HepG2 (cell line): ENCODE measurements around the gene PRKD2. TPM values are rescaled to one million over a fixed set of nuclear protein-coding genes. Genes with fewer than 3 reads are reported as not detected.

Experiments used
- ATAC-seq: fragments of 200-7000 bp; cut with Tn5 transposase; 3 replicates; pipeline ENCODE4 v1.9.1; 2020; ENCODE audit warnings: mild to moderate bottlenecking, moderate library complexity
- BruUV-seq: library from RNA; stranded (reverse); fragments of 400-500 nt; replicated peaks from 2 replicates; lab custom pipeline; 2021; lab: Mats Ljungman, UMichigan
- CTCF ChIA-PET: fragments of 300-600 bp; formaldehyde crosslinking; extraction: SDS; loops from one replicate; lab custom pipeline; 2021; ENCODE audit warnings: low total read pairs, inconsistent platforms, low intra/inter-chr PET ratio; lab: Yijun Ruan, JAX
- POLR2A ChIA-PET: fragments of 350-600 bp; sonication (Branson Sonifier 250); formaldehyde crosslinking; loops from one replicate; lab custom pipeline; 2020; ENCODE audit warnings: antibody characterized with exemption, inconsistent platforms; lab: Yijun Ruan, JAX
- DNase-seq: peaks from one replicate; pipeline ENCODE4 v3.0.0-alpha.2; 2015; ENCODE audit warnings: low spot score
- FAIRE-seq: peaks from 3 replicates; lab custom pipeline; 2011; peaks lifted over from hg19 to GRCh38; lab: Jason Lieb, UNC
- H2AFZ ChIP-seq: one replicate; pipeline ENCODE4 v1.6.1; 2011; ENCODE audit warnings: low read length, inconsistent platforms
- H3K27ac ChIP-seq: fragments of 300-600 bp; 3 replicates; pipeline ENCODE4 v1.8.0; 2011; ENCODE audit warnings: mixed run types, mild to moderate bottlenecking, mixed read lengths, low read length, inconsistent platforms; ENCODE audit not compliant: insufficient read depth; ENCODE audit errors: extremely low read length
- H3K27me3 ChIP-seq, 2 experiments: fragments of 200-600 bp in 1 of 2; 2 replicates in 1 of 2; 3 replicates in 1 of 2; pipeline versions ENCODE4 v1.6.0 to v1.8.0; 2011; ENCODE audit warnings: low read length in 2 of 2, mild to moderate bottlenecking in 2 of 2, moderate library complexity in 2 of 2, inconsistent platforms in 1 of 2; ENCODE audit not compliant: insufficient read depth in 2 of 2, control insufficient read depth in 1 of 2
- H3K36me3 ChIP-seq, 2 experiments: fragments of 200-600 bp in 1 of 2; replicated peaks in 1 of 2; 2 replicates in 1 of 2; 3 replicates in 1 of 2; pipeline versions ENCODE4 v1.5.1 to v1.8.0; 2011; ENCODE audit warnings: low read length in 2 of 2, inconsistent platforms in 1 of 2; ENCODE audit not compliant: insufficient read depth in 2 of 2, control insufficient read depth in 1 of 2
- H3K4me1 ChIP-seq: 2 replicates; pipeline ENCODE4 v1.5.1; 2012; ENCODE audit warnings: low read length, inconsistent platforms; ENCODE audit not compliant: insufficient read depth
- H3K4me2 ChIP-seq: 2 replicates; pipeline ENCODE4 v1.6.0; 2011; ENCODE audit warnings: low read depth, low read length, inconsistent platforms
- H3K4me3 ChIP-seq, 3 experiments: fragments of 200-600 bp in 1 of 3; sonication (generic), shearing (Covaris generic) in 1 of 3; replicated peaks in 1 of 3; 2 replicates each; pipeline ENCODE4 v1.5.1; 2011 to 2016; ENCODE audit warnings: low read length in 3 of 3, inconsistent platforms in 2 of 3, low read depth in 2 of 3, mild to moderate bottlenecking in 2 of 3, control low read depth in 1 of 3, mixed read lengths in 1 of 3; ENCODE audit not compliant: insufficient read depth in 1 of 3
- H3K79me2 ChIP-seq: one replicate; pipeline ENCODE4 v1.6.1; 2011; ENCODE audit warnings: low read length, inconsistent platforms; ENCODE audit not compliant: insufficient read depth
- H3K9ac ChIP-seq: 2 replicates; pipeline ENCODE4 v1.6.0; 2011; ENCODE audit warnings: mild to moderate bottlenecking, low read depth, low read length, inconsistent platforms; ENCODE audit not compliant: insufficient read depth
- H3K9me3 ChIP-seq: 2 replicates; pipeline ENCODE4 v1.5.1; 2012; ENCODE audit warnings: mild to moderate bottlenecking, low read length
- H4K20me1 ChIP-seq: 2 replicates; pipeline ENCODE4 v1.6.0; 2011; ENCODE audit warnings: inconsistent platforms, mild to moderate bottlenecking, low read length, moderate library complexity; ENCODE audit not compliant: insufficient read depth
- ATM ChIP-seq: fragments of 450-650 bp; IDR thresholded peaks from 2 replicates; pipeline ENCODE4 v1.7.1; 2017; ENCODE audit warnings: mild to moderate bottlenecking, borderline replicate concordance
- E2F5 ChIP-seq: sonication (generic); formaldehyde crosslinking; conservative IDR thresholded peaks from 2 replicates; pipeline ENCODE4 v1.4.0; 2020; ENCODE audit warnings: missing genetic modification reagents
- HMG20B ChIP-seq: conservative IDR thresholded peaks from 2 replicates; pipeline ENCODE4 v1.6.1; 2016; ENCODE audit warnings: missing genetic modification reagents, missing compliant biosample characterization
- MAFK ChIP-seq, 2 experiments: IDR thresholded peaks in 1 of 2; conservative IDR thresholded peaks in 1 of 2; 2 replicates each; pipeline ENCODE4 v1.6.1; 2011; ENCODE audit warnings: improper control_type of control experiment in 2 of 2, low read length in 2 of 2
- RBFOX2 ChIP-seq: fragments of 200-400 bp; formaldehyde crosslinking; IDR thresholded peaks from 2 replicates; pipeline ENCODE4 v1.6.1; 2017; ENCODE audit warnings: low read depth, mild to moderate bottlenecking, low read length
- REL ChIP-seq: sonication (generic); formaldehyde crosslinking; conservative IDR thresholded peaks from 2 replicates; pipeline ENCODE4 v1.8.0; 2022; ENCODE audit warnings: mild to moderate bottlenecking, missing genetic modification reagents, moderate library complexity
- STAT5B ChIP-seq: sonication (generic); formaldehyde crosslinking; IDR thresholded peaks from 2 replicates; pipeline ENCODE4 v1.4.0; 2020; ENCODE audit warnings: missing genetic modification reagents
- ZNF253 ChIP-seq: sonication (generic); formaldehyde crosslinking; IDR thresholded peaks from 2 replicates; pipeline ENCODE4 v1.8.0; 2022; ENCODE audit warnings: mild to moderate bottlenecking, missing genetic modification reagents, borderline replicate concordance
- ZNF44 ChIP-seq: sonication (generic); formaldehyde crosslinking; IDR thresholded peaks from 2 replicates; pipeline ENCODE4 v1.5.1; 2020; ENCODE audit warnings: mild to moderate bottlenecking, missing genetic modification reagents
- ZNF562 ChIP-seq: sonication (generic); formaldehyde crosslinking; IDR thresholded peaks from 2 replicates; pipeline ENCODE4 v1.8.0; 2022; ENCODE audit warnings: missing genetic modification reagents, borderline replicate concordance
- ZNF570 ChIP-seq: sonication (generic); formaldehyde crosslinking; IDR thresholded peaks from 2 replicates; pipeline ENCODE4 v1.4.0; 2020; ENCODE audit warnings: mild to moderate bottlenecking, missing genetic modification reagents, borderline replicate concordance
- ZNF770 ChIP-seq: sonication (generic); formaldehyde crosslinking; IDR thresholded peaks from 2 replicates; pipeline ENCODE4 v1.5.0; 2020; ENCODE audit warnings: mild to moderate bottlenecking, missing genetic modification reagents
- WGBS: methylation state at CpG from one replicate; pipeline ENCODE4 v1.1.6; 2017; ENCODE audit warnings: low lambda C conversion rate; 5-methylcytosine and 5-hydroxymethylcytosine counted together
- in situ Hi-C: cut with HindIII; loops from 2 replicates; pipeline ENCODE4 v1.10.0; 2017; ENCODE audit warnings: low pct_unique_long_range_greater_than_20kb; ENCODE audit not compliant: extremely low pct_ligation_motif_present
- intact Hi-C: fragments of 100-400 bp; cut with micrococcal nuclease; formaldehyde crosslinking; loops from one replicate; pipeline ENCODE4 v1.10.0; 2022; ENCODE audit not compliant: unreplicated experiment
- polyA plus RNA-seq, 8 experiments: library from polyadenylated mRNA; depleted of rRNA in 3 of 8; stranded (reverse) in 7 of 8; unstranded in 1 of 8; fragments of >200 nt; fragmentation: Illumina TruSeq in 4 of 8; extraction: Trizol in 4 of 8; gene quantifications; 2 replicates each; pipeline versions ENCODE4 v1.2.1 to v1.2.3, GENCODE V29; 2011 to 2016; ENCODE audit warnings: low read depth in 4 of 8, missing spikeins in 1 of 8, mixed read lengths in 1 of 8; ENCODE audit not compliant: insufficient read depth in 1 of 8
- total RNA-seq, 5 experiments: library from RNA; depleted of rRNA; stranded (reverse); fragments of >200 nt; fragmentation: Illumina TruSeq; extraction: Trizol; gene quantifications; 2 replicates each; pipeline ENCODE4 v1.2.3, GENCODE V29; 2016; ENCODE audit warnings: low read depth in 1 of 5
- TF ChIP-seq, protein P1 (sequence below): sonication (generic); formaldehyde crosslinking; IDR thresholded peaks from 2 replicates; pipeline ENCODE4 v1.4.0; 2020; ENCODE audit warnings: missing genetic modification reagents

Gene PRKD2
- total and polyA plus RNA-seq, 2 of the 13 experiments (the other 11 are each of a cell fraction or from before 2014, with no cell fraction given), result 6.7 to 7.3 TPM

DNA sequence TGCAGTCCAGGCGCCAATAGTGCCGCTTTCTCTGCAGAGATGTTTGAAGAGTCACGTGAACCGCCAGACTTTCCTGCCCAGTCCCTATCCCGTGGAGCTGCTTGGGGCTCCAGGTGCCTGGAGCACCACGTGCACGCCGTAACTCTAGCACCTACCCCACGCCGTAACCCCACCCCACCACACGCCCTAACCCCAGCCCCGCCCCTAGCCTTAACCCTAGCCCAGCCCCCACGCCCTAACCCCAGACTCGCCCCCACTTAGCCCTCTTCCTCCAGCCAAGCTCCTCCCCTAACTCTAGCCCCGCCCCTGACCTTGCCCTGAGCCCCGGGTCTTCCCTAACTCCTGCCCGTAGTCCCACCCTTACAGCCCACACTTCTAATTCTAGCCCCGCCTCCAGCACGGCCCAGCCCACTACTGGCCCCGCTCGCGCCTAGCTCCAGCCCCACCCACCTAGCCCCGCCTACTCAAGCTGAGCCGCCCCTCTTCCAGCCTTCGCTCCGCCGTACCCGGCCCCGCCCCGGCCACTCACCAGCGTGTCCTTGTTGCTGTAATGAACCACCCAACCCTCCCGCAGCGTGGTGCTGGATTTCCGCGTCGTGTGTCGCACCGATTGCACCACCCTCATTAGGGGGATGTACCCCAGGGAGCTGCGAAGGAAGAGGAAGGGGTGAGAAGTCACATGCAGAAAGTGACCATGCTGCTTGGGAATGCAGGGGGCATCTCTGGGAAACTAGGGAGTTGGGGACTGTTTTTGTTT, 19.5 kb downstream of the PRKD2 start:
- Histone ChIP-seq H3K4me2 (no peak overlapping the region), H2AFZ (no peak overlapping the region), H3K79me2 (no peaks in the 10 kb centered on the region), H4K20me1 (no peaks in the 10 kb centered on the region), H3K27me3 (no peaks in the 10 kb centered on the region), H3K9me3 (no peaks in the 10 kb centered on the region), H3K36me3 (peaks cover 36 to 70% of the 10 kb centered on the region in 2 experiments), H3K27ac (no peak overlapping the region), H3K9ac (no peak overlapping the region), H3K4me3 (no peak overlapping the region), H3K4me1 (no peaks in the 10 kb centered on the region)
- WGBS, result 99% methylated on average over 39 of the region's 39 CpGs
- FAIRE-seq, result no peak
- TF ChIP-seq ZNF770 (CRISPR knock-in tag) (no peak), ZNF570 (no peak), HMG20B (CRISPR knock-in tag) (no peak), RBFOX2 (0 out of 2 replicates have a peak, but pooled peaks have one; percentile 35), REL (no peak), ATM (no peak), ZNF253 (CRISPR knock-in tag) (no peak), ZNF562 (CRISPR knock-in tag) (no peak), STAT5B (CRISPR knock-in tag) (no peak), MAFK (conservative IDR thresholded peaks at IDR 0.05 in 1 of 2, IDR thresholded peaks at IDR 0.05 in 1 of 2; ENCODE audit: low read length in 2 of 2) (no peak), ZNF44 (CRISPR knock-in tag) (no peak), E2F5 (CRISPR knock-in tag) (no peak)
- TF ChIP-seq, protein P1, sequence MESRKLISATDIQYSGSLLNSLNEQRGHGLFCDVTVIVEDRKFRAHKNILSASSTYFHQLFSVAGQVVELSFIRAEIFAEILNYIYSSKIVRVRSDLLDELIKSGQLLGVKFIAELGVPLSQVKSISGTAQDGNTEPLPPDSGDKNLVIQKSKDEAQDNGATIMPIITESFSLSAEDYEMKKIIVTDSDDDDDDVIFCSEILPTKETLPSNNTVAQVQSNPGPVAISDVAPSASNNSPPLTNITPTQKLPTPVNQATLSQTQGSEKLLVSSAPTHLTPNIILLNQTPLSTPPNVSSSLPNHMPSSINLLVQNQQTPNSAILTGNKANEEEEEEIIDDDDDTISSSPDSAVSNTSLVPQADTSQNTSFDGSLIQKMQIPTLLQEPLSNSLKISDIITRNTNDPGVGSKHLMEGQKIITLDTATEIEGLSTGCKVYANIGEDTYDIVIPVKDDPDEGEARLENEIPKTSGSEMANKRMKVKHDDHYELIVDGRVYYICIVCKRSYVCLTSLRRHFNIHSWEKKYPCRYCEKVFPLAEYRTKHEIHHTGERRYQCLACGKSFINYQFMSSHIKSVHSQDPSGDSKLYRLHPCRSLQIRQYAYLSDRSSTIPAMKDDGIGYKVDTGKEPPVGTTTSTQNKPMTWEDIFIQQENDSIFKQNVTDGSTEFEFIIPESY (CRISPR knock-in tag), result peak; percentile 40; the same call in 1 of the 2 replicates
- no peak for DNase-seq
- intact Hi-C loops (no loop called here), in situ Hi-C loops (no loop called here)
- ATAC-seq, result no peak; the same call in 1 of the 3 replicates
- POLR2A ChIA-PET, result no interaction called here
- CTCF ChIA-PET, result no interaction called here
- no TSS peak for BruUV-seq
